Ishikawa (cell line): ENCODE results near the gene YPEL5.

Experiments used
- EP300 ChIP-seq: IDR thresholded peaks from 2 replicates; pipeline ENCODE4 v1.6.1; 2012; ENCODE audit warnings: borderline replicate concordance
- YY1 ChIP-seq: IDR thresholded peaks from 2 replicates; pipeline ENCODE4 v1.6.1; 2012; ENCODE audit warnings: low read depth
- ZBTB7A ChIP-seq: IDR thresholded peaks from 2 replicates; pipeline ENCODE4 v1.6.1; 2012; ENCODE audit warnings: low read depth

- TF ChIP-seq EP300: no peak
- TF ChIP-seq ZBTB7A: no peak
- TF ChIP-seq YY1: no peak
These were observed 12.2 kb upstream of the YPEL5 start for GRCh38 chr2:30134582-30134981.
